HG03045 (cell line): ENCODE data around the gene ZMYND11.
"Not testable (repeated sequence)": the region's sequence is repeated elsewhere in the genome, so short reads cannot be mapped to it uniquely, and the experiment has no call there.

Experiments
- ATAC-seq: cut with Tn5 transposase; IDR thresholded peaks from one replicate; pipeline ENCODE4 v1.9.1; 2021; ENCODE audit warnings: mild to moderate bottlenecking, moderate library complexity; ENCODE audit not compliant: unreplicated experiment

ZMYND11 gene

DNA sequence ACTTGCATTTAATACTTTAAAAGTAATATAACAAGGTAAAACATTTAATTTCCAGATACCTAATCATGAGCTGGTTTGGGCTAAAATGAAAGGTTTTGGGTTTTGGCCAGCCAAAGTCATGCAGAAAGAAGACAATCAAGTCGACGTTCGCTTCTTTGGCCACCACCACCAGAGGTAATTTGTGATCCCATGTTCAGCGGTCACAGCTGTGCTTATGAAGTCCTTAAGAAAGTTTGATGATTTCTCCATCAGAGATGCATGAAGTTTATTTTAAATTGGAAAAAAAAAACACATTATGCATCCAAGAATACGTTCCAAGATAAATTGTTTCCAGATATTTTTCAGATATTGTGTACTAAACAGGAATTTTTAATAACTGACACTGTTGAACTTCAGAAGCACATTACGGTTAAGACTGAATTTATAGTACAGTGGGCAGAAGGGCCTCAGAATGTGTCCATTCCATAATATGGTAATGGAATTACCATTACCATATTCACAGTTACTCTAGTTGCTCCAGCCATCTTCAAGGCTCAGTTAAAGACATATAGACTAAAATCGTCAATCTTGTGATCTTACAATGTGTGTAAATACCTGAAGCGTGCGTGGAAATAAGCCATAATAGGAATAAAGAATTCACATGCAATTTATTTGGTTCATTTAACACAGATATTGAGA lies 106.8 kb downstream of the ZMYND11 start:
- no peak for ATAC-seq

DNA sequence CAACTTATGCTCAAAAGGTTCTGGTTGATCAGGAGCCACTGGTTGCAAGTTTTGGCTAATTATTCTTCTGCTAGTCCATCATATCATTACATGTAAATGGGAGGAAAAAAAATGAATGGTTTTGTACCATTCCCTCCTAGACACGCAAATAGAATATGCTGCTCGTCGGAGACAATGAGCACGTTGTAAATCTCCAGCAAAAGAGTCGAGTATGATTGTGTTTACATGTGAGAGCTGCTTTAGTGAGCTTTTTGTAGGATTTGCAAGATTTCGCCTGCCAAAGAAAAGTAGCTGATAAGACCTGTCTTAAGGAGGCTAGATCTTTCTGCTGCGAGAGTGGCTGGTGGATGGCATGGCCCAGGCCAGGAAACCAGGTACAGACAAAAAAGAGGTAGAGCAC lies 109.0 kb downstream of the ZMYND11 start:
- ATAC-seq = no peak

DNA sequence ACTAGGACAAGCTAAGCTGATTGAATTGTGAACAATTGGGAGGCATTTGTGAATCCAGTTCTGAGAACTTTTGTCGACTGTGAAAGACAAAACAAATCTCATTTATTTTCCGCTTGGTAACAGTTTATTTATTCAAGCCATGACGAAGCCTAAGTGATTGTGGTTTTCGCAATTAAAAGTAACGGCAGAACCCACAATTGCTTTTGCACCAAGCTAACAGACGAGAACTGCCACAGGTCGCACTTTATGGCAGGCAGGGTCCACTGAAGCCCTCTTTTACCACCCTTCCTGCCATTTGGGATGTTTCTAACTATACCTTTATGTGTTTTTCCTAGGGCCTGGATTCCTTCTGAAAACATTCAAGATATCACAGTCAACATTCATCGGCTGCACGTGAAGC lies 111.2 kb downstream of the ZMYND11 start:
- ATAC-seq = no peak

DNA sequence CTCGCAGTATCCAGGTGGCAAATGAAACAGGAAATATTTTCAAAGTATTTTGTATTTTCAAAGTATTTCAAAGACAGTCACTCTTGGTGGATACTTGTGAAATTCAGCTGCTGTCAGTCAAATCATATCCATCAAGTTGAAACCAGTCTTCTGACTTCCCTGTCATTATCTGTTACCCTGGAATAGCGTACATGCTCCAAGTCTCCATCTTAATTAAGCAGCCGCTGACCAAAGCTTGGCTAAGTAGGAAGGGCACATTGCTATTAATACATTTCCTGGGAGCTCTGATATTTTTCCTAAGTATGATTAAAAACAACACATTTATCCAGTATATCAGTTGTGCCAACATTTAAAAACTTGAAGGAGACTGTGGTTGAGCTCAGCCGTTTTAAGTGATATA lies 112.2 kb downstream of the ZMYND11 start:
- ATAC-seq = no peak

DNA sequence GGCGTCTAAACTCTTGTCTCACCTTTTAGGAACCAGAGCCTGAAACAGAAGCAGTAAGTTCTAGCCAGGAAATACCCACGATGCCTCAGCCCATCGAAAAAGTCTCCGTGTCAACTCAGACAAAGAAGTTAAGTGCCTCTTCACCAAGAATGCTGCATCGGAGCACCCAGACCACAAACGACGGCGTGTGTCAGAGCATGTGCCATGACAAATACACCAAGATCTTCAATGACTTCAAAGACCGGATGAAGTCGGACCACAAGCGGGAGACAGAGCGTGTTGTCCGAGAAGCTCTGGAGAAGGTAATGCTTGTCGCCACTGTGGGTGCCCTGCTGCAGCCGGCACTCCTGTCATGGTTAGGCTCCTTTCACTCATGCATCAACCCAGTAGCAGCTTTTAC lies 113.1 kb downstream of the ZMYND11 start:
- ATAC-seq = no peak

DNA sequence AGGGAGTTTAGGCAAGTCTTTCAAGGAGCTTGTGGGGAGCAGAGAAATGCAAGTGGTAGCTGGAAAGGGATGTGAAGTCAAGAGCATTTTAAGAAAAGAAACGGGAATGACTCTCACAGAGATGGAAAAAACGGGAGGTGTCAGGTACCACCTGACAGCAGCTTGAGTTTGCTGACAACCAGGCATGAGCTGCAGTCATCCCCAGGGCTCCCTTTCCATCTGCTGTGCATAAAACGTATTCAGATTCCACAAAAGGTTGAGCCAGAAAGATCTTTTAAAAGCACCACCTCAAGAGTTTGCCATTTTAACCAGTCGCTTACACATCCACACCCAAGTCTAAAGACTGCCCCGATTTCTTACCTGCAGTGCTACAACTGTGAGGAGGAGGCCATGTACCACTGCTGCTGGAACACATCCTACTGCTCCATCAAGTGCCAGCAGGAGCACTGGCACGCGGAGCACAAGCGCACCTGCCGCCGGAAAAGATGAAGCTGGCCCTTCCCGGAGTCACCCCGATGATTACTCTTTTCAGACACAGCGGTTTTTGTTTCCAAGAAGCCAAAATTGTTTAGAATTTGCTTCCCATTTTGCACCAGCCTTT lies 116.8 kb downstream of the ZMYND11 start:
- ATAC-seq = no peak

DNA sequence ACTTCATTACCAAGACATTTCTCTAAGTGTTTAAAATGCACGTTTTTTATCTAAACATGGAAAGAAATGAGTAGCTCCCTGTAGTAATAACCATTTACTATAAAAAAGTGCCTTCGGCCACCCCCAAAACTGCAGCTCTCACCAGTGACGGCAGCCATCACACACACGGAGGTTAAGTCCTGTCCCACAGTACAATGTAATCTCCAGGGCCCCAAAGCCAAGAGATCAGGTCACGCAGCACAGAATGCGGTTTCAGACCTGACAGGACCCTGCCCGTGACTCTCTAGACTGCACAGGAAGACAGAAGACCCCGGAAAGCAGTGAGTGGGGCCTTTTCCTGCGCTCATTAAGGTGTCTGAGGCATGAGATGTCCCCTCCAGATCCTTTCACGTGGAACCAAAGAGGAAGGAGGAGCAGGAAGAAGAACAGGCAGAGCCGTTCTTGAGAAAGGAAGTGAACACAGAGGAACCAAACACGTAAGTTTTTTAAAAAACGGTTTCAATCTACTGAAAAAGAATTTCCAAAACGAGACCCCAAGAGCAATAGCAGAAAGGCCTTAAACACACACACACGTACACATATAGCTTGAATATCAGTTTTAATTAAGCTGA lies 125.7 kb downstream of the ZMYND11 start:
- ATAC-seq = no peak

DNA sequence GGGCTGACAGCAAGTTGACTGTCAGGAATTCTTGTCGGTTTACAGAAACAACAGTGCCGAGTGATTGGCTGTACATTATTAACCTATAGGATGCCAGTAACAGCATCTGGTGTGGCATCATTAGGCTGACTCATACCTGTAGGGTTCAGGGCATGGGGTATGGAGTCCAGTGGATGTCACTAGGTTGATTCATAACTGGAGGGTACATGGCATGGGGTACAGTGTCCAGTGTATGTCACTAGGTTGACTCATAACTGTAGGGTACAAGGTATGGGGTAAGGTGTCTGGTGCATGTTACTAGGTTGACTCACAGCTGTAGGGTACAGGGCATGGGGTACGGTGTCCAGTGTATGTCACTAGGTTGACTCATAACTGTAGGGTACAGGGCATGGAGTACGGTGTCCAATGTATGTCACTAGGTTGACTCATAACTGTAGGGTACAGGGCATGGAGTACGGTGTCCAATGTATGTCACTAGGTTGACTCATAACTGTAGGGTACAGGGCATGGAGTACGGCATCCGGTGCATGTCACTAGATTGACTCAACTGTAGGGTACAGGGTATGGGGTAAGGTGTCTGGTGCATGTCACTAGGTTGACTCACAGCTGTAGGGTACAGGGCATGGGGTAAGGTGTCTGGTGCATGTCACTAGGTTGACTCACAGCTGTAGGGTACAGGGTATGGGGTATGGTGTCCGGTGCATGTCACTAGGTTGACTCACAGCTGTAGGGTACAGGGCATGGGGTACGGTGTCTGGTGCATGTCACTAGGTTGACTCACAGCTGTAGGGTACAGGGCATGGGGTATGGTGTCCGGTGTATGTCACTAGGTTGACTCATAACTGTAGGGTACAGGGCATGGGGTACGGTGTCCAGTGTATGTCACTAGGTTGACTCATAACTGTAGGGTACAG lies 129.2 kb downstream of the ZMYND11 start:
- not testable (repeated sequence) for ATAC-seq

DNA sequence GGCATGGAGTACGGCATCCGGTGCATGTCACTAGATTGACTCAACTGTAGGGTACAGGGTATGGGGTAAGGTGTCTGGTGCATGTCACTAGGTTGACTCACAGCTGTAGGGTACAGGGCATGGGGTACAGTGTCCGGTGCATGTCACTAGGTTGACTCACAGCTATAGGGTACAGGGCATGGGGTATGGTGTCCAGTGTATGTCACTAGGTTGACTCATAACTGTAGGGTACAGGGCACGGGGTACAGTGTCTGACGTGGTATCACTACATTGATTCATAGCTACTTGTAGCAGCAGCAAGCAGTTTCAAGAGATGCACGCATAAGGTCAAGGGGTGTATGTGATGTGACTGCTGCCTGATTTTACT lies 129.8 kb downstream of the ZMYND11 start:
- ATAC-seq = not testable (repeated sequence)

DNA sequence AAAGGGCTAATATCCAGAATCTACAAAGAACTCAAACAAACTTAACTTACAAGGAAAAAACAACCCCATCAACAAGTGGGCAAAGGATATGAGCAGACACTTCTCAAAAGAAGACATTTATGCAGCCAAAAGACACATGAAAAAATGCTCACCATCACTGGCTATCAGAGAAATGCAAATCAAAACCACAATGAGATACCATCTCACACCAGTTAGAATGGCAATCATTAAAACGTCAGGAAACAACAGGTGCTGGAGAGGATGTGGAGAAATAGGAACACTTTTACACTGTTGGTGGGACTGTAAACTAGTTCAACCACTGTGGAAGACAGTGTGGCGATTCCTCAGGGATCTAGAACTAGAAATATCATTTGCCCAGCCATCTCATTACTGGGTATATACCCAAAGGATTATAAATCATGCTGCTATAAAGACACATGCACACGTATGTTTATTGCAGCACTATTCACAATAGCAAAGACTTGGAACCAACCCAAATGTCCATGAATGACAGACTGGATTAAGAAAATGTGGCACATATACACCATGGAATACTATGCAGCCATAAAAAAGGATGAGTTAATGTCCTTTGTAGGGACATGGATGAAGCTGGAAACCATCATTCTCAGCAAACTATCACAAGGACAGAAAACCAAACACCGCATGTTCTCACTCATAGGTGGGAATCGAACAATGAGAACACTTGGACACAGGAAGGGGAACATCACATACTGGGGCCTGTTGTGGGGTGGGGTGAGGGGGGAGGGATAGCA lies 130.7 kb downstream of the ZMYND11 start:
- not testable (repeated sequence) for ATAC-seq

DNA sequence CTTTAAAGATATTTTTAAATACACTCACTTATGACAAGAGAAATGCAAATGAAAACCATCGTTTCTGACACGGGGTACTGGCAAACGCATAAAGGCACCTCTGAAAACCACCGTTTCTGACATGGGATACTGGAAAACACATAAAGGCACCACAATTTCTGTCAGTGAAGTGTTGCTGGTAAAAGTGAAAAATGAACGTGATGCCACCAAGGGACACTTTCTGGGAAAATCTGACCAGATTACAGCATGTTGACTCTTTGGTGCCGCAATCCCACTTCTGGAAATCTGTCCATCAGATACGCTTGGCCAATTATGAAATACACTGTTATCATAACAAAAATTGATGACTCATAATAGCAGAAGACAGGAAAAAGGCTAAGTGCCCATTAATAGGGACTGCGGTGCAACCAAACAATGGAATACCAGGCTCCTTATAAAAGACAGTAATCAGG lies 131.7 kb downstream of the ZMYND11 start:
- ATAC-seq = no peak

DNA sequence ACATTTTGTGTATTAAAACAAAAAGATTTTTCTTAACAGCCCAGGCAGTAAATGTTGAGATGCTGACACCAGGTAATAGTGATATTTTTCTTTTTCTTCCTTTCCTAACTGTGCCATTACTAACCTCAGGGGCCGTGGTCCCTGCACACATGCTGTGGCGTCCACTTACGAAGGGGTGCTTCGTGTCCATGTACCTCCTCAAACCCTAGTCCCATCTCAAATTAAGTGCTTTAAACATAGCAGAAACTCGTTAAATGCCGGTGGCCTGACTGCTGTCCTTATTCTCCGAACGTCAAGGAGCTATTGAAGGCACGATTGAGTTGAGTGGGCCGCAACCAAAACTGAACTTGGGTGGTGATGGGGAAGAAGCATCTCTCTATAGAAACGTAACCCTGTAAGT lies 132.4 kb downstream of the ZMYND11 start:
- no peak for ATAC-seq

DNA sequence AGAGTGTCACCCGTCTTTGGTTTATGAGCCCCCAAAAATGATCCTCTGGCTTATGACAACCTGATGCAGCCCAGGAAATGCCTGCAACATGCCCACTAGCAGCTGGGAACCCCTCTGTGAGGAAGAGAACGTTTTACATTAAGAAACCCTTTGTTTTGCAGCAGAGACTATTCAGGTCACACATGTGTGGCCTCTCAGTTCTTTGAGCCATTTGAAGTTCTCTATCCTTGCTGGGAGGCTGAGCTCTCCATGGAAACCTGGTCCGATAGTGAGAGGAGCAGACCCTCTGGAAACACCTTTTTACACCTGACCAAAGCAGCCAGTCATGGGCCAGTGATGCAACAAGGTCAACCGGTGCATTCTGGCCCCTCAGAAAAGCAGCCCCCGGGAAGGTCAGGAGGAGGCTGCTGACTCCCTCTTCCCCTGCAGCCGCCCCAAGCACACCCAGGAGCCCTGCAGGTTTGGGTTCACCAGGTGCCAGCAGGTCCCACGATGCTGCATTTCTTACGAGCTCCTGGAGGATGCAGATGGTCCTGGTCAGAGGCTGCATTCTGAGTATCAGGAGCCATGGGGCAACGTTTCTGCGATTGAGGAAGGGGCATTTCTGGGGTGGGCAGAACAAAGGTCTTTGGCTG lies 134.3 kb downstream of the ZMYND11 start:
- ATAC-seq = no peak

DNA sequence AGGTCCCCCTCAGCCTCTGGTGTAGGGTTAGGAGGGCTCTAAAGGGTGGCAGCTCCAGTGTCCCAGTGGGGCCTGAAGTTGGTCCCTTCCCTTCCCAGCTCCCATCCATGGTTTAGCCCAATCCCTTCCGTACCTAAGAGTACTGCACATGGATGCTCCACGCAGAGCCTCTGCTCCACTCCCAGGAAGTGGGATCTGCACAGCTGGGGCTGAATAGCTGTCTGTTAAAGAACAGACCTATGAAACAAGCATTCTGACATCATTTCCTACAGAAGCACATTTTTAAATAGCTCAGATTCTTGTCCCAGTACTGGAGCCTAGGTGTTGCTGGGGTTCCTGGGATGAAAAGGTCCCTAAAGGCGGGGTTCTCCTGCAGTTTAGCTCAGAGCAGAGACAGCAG lies 135.9 kb downstream of the ZMYND11 start:
- no peak for ATAC-seq

DNA sequence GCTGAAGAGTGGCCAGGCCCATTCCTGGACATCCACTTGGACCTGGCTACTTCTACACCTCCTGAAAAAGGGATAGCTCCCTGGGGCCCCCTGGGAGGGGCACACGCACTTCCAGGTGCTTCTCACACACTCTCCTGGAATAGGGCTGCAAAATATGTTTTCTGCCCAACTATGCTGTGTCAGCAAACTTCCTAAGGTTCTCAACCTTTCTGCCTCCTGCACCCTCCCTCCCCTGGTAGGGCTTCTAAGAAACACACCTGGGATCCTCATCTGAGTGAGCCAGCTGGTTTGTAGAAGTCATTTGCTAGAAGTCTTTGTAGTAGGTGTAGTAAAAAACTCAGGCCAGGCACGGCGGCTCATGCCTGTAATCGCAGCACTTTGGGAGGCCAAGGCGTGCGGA lies 136.5 kb downstream of the ZMYND11 start:
- ATAC-seq = no peak

DNA sequence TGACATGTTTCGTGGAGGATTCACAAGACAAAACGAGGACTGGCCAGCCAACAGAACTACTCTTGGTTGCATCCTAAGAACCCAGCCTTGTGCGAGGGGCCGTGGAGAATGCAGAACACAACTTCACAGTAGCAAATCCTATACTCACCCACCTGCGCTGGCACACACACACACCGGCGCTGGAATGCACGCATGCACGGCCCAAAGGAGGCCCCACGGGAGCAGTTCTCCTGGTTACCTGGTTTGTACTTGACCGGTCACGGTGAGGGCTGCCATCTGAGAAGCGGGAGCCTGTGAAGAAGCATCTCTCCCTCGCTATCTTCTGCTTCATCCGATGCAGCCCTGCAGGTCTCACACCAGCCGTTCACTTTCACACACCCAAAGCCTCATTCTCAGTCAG lies 137.8 kb downstream of the ZMYND11 start:
- no peak for ATAC-seq

DNA sequence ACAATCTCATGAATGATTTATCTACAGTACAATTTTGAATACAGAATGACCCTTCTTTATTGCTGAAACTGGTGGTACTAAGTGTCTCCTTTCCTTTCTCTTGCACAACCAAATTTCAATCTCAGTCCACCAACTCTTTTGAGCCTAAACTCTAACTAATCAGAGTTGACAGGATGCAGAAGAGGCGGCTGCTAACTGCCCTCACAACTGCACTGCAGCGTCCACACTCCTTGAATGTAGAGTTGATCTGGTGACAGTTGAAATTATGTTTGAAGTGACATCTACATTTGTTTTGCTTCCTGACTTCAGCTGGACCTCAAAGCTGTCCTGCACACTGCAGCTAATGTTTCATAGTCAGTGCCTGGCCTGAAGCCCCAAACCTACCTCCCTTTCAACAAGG lies 139.6 kb downstream of the ZMYND11 start:
- no peak for ATAC-seq

DNA sequence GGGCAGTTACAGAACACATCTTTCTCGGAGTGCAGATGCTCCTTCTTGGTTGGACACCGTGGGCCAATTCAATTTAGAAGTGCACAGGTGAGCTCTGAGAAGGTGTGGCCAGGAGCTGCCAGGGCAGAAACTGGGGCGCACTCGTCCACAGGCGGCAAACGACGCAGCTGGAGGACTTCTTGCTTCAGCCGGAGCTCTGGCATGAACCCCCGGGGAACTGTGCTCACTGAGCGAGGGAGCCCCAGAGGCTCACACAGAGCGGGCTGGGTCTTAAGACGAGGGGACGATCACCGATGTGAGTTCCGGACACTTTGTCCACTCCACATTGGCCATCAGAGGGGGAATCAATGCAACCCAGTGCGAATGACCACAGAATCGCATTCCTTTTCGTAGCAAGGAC lies 140.4 kb downstream of the ZMYND11 start:
- ATAC-seq = no peak

DNA sequence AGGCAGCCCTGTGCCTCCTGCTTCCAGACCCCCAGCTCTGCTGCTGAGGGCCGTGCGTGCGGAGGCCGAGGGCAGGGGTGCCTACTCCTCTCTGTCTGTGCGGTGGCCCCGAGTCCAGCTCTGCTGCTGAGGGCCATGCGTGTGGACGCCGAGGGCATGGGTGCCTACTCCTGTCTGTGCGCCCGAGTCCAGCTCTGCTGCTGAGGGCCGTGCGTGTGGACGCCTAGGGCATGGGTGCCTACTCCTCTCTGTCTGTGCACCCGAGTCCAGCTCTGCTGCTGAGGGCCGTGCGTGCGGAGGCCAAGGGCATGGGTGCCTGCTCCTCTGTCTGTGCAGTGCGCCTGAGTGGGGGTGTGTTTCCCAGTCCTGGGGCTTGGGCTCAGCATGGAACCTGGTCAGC lies 142.7 kb downstream of the ZMYND11 start:
- no peak for ATAC-seq

DNA sequence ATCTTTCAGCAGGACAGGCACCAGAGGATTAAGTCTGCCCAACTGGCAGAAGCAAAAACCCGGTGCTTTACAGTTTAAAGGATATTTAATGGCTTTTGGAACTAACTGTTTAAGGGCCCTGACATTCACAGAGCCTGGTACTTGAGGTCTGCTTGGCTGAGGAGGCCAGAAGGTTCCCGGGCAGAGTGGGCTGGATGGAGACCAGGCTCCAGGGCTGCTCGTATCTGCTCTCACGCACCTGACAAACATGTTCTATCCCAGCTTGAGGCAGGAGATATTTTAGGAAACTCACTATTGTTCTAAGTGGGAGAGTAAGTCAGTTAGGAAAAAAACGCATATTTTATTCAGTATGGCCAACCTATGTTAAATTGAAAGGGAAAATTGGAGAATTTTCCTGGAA lies 143.5 kb downstream of the ZMYND11 start:
- no peak for ATAC-seq
